ENCODE measurements around the gene KRT81. TPM values are rescaled to one million over a fixed set of nuclear protein-coding genes. Genes with fewer than 3 reads are reported as not detected.

Gene KRT81
- total RNA-seq, 1 donor from 2014 or later: 0.16 TPM

- no peak for TF ChIP-seq CTCF (IDR thresholded peaks at IDR 0.05; ENCODE audit: unreplicated experiment)
- Mint-ChIP-seq H3K36me3 (no peaks in the 10 kb centered on the region), H3K9me3 (peaks cover 6% of the 10 kb centered on the region), H3K27ac (no peak overlapping the region), H3K4me3 (no peak overlapping the region), H3K27me3 (ENCODE audit: low read depth) (peaks cover 7% of the 10 kb centered on the region), H3K4me1 (peaks cover 18% of the 10 kb centered on the region)
- DNase-seq (ENCODE audit: low spot score in 2 of 2, unreplicated experiment in 2 of 2): no peak
These were observed 42.9 kb upstream of the KRT81 start for GRCh38 chr12:52334185-52334584.

DNA sequence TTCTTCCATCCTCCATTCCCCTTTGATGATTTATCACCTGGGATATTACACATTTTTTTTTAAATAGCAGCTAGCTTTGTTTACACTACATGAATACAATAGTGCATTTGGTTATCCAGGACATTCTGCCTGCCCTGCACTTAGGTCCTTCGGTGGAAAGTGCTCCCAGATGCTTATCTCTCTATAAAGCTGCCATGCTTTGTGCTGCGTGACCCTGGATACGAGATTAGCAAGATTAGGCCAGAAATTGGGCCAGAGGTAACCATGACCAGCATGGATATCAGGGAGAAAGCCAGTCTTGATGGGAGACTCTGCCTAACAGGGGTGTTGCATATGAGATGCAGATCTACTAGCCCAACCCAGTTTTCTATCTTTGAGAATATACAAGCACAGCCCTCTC, 42.0 kb upstream of the KRT81 start:
- Mint-ChIP-seq H3K9me3 (peaks cover 6% of the 10 kb centered on the region), H3K27ac (no peak overlapping the region), H3K27me3 (ENCODE audit: low read depth) (peaks cover 8% of the 10 kb centered on the region), H3K36me3 (no peaks in the 10 kb centered on the region), H3K4me1 (peaks cover 13% of the 10 kb centered on the region), H3K4me3 (no peak overlapping the region)
- DNase-seq (ENCODE audit: low spot score in 2 of 2, unreplicated experiment in 2 of 2): no peak
- no peak for TF ChIP-seq CTCF (IDR thresholded peaks at IDR 0.05; ENCODE audit: unreplicated experiment)

GRCh38 chr12:52332381-52332780, 41.0 kb upstream of the KRT81 start:
- Mint-ChIP-seq H3K36me3 (no peaks in the 10 kb centered on the region), H3K4me3 (no peak overlapping the region), H3K9me3 (peaks cover 6% of the 10 kb centered on the region), H3K27me3 (ENCODE audit: low read depth) (peaks cover 8% of the 10 kb centered on the region), H3K4me1 (peaks cover 13% of the 10 kb centered on the region), H3K27ac (no peak overlapping the region)
- no peak for TF ChIP-seq CTCF (IDR thresholded peaks at IDR 0.05; ENCODE audit: unreplicated experiment)
- no peak for DNase-seq (ENCODE audit: low spot score in 2 of 2, unreplicated experiment in 2 of 2)

DNA sequence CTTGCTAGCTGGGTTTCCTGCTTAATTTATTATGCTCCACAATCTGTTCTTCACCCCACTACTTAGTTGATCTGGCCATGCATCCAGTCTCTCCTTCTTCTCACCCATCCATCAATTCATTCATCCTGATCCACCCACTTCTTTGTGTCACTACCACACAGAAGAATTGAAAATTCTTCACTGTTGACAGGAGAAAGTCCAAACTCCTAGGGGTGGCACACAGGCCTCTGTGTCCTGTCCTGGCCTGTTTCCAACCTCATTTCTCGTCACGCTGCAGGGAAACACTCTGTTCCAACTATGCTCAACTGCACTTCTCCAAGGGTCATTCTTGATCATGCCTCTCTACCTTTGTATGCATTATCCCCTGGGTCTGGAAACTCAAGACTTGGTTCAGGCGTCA, 40.5 kb upstream of the KRT81 start:
- H3K27ac Mint-ChIP-seq: no peak overlapping the region

GRCh38 chr12:52331039-52331438, 39.7 kb upstream of the KRT81 start:
- Mint-ChIP-seq H3K36me3 (no peaks in the 10 kb centered on the region), H3K27ac (no peak overlapping the region), H3K9me3 (no peaks in the 10 kb centered on the region), H3K4me3 (no peak overlapping the region), H3K4me1 (peaks cover 11% of the 10 kb centered on the region), H3K27me3 (ENCODE audit: low read depth) (peaks cover 8% of the 10 kb centered on the region)
- DNase-seq (ENCODE audit: low spot score in 2 of 2, unreplicated experiment in 2 of 2): no peak
- TF ChIP-seq CTCF (IDR thresholded peaks at IDR 0.05; ENCODE audit: unreplicated experiment): no peak

More for the DNA sequence above, 40.5 kb upstream of the KRT81 start:
- DNase-seq (ENCODE audit: low spot score in 2 of 2, unreplicated experiment in 2 of 2): no peak
- Mint-ChIP-seq H3K9me3 (peaks cover 5% of the 10 kb centered on the region), H3K4me3 (no peak overlapping the region), H3K27me3 (ENCODE audit: low read depth) (peaks cover 8% of the 10 kb centered on the region), H3K36me3 (no peaks in the 10 kb centered on the region), H3K4me1 (peaks cover 13% of the 10 kb centered on the region)
- no peak for TF ChIP-seq CTCF (IDR thresholded peaks at IDR 0.05; ENCODE audit: unreplicated experiment)
